NCI-H460 (cell line): ENCODE measurements around the gene TEX261. TPM values are rescaled to one million over a fixed set of nuclear protein-coding genes. Genes with fewer than 3 reads are reported as not detected.

Experiments
- DNase-seq: peaks from one replicate; pipeline ENCODE4 v3.0.0-alpha.2; 2016; ENCODE audit warnings: low read depth; ENCODE audit errors: extremely low read depth
- total RNA-seq: library from RNA; depleted of rRNA; stranded (reverse); fragments of >200 nt; shearing (Covaris generic); gene quantifications from 2 replicates; pipeline ENCODE4 v1.2.3, GENCODE V29; 2014

TEX261 gene
- total RNA-seq, 1 experiment from 2014 or later = 27.6 TPM

DNA sequence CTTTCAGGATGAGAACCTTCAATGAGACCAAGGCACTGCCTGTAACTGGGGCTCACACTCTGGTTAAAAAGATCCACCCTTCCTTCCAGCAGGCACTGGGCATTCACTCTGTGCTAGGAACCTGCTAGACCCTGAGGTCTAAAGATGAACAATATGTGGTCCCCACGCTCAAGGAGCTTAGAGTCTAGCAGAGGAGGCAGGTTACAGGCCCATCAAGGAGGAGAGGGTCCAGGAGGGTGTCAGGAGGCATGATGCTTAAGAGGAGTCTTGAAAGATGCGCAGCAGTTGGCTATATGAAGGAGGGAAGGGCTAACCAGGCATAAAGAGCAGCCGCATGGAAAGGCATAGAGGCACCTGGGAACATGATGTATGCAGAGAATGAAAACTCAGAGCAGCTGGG is 11.7 kb downstream of the TEX261 start:
- no peak for DNase-seq

DNA sequence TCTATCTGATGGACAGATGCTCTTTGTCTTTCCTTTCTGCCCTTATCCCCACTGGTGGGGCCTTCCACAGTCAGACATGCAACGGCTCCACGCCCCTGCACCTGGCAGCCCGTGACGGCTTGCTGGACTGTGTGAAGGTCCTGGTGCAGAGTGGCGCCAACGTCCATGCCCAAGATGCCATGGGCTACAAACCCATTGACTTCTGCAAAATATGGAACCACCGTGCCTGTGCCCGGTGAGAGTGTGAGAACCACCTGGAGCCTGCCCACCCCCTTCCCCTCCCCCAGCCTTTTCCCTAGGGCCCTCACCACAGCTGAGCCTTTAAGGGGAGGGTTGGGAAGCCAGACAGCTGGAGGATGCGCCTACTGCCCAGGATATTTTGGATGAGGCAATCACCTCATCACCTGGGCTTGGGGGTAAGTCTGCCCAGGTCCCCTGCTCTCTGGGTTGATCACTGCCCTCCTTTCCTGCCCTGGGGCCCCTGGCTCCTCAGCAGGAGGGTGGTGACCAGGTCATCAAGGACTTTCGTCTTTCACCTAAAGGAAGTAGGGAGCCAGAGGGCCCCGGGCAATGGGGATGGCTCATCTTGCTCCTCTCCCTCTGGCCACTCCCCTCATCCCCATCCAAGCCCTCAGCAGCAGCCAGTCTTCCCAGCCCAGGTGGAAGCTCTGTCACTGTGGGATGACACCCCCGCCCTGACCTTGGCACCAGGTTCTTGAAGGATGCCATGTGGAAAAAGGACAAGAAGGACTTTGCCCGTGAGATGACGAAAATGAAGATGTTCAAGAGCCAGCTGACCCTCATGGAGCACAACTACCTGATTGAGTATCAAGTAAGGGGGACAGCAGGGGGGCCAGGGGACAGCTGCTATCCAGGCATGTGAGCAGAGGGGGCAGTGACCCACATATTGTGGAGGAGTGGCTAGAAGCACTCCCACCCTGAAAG is 12.5 kb downstream of the TEX261 start:
- DNase-seq = no peak

DNA sequence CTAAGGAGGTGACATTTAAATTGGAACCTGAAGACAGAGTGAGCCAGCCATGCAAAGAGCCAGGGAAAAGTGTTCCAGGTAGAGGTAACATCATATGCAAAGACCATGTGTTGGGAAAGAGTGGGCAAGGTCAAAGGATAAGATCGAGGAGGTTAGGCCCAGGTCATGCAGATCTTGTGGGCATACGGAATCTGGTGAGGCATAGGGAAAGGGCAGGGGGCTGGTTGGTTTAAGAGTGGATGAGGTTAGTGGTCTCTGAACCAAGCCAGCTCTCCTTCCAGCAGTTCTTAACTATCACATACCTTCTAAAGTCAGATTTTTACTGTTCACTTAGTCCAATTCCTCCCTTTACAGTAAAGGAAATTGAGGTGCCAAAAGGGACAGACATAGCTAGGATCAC is 13.3 kb downstream of the TEX261 start:
- no peak for DNase-seq

DNA sequence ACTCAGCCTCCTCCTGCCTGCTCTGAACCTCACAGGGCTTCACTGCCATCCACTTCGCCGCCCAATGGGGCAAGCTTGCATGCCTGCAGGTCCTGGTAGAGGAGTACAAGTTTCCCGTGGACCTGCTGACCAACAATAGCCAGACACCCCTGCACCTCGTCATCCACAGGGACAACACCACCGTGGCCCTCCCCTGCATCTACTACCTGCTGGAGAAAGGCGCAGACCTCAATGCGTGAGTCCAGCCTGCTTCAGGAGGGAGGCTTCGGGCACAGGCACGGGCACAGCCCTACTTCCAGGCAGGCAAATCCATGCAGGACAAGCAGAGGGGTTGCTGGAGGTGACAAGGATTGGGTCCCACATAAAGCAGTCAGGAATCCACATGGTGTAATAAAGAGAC is 15.0 kb downstream of the TEX261 start:
- no peak for DNase-seq

DNA sequence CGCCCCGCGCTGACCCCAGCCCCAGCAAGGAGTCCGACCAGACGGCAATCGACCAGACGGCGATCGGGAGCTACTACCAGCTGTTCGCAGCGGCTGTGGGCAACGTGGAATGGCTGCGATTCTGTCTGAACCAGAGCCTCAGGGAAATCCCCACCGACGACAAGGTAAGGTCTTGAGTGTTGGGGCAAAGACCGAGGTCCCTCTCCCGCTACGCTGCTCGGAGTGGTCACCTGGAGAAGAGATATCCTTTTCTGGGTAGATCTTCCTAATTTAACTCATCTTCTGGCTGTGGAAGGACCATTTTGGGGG is 15.5 kb downstream of the TEX261 start:
- DNase-seq = no peak

DNA sequence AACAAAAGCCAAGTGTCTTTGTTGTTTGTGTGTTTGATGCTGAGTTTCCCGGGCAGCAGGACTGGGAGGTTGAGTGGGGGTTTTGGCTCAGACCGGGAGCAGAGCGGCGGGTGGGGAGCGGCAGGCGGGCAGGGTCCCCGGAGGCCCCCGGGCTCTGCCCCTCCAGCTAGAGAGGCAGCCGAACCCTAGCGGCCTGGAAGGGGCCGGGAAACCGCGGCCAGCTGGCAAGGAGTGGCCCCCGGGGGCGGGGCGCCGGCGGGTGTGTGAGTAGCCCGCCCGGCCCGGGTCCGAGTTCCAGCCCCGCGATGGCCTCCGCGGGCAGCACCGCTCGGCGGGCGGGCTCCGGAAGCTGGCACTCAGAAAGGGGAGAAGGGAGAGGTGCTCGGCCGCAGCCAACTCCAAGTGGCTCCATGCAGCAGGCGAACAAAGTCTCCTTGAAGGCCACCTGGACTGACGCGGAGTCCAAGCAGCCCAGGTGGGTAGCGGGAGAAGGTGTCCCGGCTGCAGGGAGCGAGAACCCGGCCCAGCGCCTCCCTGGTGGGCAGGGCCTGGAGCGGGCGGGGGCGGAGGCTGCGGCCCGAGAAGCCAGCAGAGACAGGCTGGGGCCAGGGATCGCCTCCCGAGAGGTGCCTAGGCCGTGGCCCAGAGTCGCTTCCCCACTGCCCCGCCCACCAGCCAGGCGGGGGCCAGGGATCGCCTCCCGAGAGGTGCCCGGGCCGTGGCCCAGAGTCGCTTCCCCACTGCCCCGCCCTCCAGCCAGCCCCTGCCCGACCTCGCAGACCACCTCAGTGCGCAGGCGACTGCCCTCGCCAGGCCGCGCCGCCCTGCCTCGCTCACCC is 16.1 kb downstream of the TEX261 start, which contains the start of gene ANKRD53:
Gene ANKRD53, plus strand, starts transcription at position 290 of the 839 bp plus-strand sequence. Its CDS starts 16 bp downstream, at position 306.
- no peak for DNase-seq

DNA sequence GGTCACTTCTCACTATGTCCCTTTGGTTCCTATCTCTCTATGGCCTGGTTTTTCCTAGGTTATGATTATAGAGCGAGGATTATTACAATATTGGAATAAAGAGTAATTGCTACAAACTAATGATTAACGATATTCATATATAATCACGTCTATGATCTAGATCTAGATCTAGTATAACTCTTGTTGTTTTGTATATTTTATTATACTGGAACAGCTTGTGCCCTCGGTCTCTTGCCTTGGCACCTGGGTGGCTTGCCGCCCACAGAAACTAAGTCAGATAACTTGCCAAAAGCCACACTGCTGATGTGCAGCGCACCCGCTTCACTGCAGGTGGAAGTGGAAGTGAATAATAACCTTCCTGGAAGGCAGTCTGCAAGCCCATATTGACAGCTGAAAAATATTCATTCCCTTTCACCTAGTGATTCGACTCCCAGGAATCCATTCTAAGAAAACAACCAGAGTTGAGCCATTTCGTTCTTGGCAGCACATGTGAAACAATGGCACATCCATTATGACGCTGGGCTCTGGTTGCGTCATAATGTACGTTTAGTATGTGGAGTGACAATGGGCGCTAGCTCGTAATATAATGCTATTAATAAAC is 17.0 kb downstream of the TEX261 start:
- DNase-seq = no peak

DNA sequence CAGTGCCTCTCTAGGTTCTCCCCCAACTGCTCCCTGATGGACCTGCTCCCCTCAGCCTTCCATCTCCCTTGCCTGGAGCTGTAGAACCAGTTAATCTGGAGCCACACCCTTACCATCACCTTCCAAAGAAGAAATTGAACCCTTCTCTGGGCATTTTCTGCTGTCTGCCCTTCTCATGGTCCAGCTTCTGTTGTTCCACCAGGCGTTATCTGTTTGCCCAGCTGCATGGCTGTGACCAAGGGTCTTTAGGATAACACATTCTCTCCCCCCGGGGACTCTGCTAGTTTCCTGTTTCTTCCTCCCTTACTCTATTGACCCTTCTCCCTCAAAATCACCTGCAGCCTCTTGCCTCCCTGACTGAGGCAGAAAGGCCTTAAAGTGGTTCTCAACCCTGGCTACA is 19.4 kb downstream of the TEX261 start:
- DNase-seq = no peak

DNA sequence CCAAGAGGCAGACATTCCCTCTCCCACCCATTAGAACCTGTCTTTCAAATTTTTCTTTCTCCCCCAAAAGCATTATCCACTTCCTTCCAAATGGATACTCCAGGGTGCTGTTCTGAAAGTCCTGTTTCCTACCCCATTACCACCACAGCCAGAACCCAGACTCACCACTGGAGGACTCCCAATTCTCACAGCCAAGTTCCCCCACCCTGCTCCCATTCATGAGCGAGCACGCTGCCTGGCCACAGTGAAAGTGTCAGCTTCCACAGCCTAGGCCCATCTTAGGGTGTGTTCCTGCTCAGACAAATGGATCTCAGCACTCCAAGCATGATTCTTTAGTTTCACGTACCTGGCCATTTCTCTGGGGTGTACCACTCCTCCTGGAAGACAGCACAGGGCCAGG is 20.1 kb downstream of the TEX261 start:
- no peak for DNase-seq

DNA sequence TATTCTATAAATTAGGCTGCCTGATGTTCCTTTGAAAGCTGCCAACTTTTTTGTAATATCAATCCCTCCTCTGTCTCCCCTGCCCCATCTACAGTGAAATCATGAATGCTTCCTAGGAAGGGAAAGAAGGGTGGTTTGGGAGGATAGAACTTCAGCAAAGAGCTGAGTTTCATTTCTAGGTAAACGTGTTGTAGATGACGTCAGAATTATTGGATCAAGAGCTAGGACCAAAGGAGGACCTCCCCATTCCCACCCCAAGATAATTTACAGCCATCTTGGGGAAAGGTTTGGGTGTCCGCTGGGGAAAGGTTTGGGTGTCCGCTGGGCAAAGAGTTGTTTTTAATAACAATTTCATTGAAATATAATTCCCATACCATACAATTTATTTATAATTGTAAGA is 27.5 kb downstream of the TEX261 start:
- DNase-seq = no peak

DNA sequence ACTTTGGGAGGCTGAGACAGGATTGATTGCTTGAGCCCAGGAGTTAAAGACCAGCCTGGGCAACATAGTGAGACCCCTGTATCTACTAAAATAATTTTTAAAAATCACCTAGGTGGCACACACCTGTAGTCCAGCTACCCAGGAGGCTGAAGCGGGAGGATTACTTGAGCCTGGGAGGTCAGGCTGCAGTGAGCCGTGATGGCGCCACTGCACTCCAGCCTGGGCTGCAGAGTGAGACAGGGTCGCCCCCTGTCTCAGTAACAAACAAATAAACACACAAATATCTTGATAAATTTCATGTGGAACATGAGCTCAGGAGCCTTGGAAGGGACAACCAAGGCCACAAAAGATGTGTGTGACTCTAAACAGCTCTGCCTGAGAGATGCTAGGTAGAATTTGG is 28.0 kb downstream of the TEX261 start:
- DNase-seq = no peak

DNA sequence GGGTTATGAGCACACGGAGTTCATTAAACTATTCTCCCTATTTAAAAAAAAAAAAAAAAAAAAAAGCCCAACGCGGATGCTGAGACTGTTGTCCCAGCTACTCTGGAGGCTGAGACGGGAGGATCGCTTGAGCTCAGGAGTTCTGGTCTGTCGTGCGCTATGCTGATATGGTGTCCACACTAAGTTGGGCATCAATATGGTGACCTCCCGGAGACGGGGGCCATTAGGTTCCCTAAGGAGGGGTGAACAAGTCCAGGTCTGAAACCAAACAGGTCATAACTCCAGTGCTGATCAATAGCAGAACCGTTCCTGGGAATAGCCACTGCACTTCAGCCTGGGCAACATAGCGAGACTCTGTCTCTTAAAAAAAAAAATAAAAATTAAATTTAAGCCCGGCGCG is 29.2 kb downstream of the TEX261 start:
- no peak for DNase-seq

DNA sequence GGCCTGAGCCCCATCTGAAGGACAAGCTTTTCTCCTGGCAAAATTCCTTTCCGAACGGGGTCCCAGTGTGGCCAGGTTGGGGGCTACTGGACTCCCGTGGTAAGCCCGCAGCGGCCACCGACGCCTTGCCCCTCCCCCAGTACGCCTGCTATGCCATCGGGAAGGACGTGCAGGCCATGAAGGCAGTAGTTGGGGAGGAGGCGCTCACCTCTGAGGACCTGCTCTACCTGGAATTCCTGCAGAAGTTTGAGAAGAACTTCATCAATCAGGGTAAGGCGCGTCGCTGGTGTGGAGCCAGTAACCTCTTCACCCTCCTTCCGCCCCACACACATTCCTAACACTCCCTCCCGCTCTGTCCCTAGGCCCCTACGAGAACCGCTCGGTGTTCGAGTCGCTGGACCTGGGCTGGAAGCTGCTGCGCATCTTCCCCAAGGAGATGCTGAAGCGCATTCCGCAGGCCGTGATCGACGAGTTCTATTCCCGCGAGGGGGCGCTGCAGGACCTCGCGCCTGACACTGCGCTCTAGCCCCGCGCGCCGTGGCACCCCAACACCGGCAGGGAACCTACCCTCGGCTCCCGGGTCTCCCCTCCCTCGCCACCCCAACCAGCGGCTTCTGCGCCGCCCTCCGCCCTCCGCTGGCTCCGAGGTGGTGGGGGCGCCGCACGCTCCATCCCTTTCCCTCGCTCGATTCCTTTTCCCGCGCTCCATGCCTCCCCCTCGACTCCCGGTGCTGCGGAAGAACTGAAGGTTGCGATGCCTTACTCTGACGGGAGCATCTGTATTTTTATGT is 29.9 kb downstream of the TEX261 start:
- peak; percentile 54 for DNase-seq

DNA sequence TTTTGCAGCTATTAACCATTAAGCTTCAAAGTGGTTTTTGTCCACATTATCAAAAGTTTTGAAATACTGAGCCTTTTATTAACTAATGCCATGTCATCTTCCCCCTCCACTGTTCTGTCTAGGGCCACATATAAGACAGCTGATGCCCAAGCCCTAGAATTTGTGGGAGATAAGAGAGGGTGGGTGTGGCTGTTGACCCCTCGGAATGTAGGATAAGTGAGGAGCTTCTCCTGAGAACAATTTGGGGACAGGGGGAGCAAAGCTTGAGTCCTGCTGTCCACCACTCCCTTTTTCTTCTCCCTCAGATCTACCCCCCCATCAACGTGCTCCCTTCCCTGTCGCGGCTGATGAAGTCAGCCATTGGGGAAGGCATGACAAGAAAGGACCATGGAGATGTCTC is 30.5 kb downstream of the TEX261 start:
- DNase-seq = no peak

DNA sequence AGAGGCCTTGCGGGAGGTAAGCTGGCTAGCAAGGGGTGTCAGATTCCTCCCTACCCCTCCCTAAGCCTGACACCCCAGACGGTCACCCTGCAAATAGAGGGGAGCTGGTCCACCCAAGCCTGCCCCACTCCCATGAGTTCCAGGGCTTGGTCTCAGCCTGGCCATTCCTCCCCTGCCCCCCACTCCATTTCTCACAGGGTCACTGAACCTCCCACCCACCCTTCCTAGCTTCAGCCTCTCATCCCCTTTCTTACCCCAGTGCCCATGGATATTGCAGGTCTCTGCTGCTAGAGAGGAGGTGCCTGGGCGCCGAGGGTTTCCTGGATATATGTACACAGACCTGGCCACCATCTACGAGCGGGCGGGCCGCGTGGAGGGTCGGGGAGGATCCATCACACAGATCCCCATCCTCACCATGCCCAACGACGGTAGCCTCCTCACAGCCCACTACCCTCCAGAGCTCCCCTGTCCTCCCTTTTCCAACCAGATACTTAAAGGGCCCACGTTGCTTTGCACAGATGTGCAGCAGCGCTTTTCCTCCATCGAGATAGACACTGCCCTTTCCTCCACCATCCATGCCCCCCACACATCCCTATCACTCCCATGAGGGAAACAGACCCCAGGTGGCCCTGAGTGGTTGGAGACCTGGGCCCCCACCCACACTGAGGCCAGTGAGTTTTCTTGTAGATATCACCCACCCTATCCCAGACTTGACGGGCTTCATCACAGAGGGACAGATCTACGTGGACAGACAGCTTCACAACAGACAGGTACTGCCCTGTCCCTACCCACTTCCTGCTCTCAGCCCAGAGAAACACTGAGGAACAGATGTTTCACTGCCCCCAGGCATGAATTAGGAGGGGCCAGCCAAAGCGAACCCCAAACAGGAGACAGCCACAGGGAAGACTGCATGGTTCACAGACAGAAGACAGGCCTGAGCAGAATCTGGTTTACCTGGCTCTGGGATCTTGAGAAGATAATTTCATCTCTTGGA is 31.5 kb downstream of the TEX261 start:
- no peak for DNase-seq

DNA sequence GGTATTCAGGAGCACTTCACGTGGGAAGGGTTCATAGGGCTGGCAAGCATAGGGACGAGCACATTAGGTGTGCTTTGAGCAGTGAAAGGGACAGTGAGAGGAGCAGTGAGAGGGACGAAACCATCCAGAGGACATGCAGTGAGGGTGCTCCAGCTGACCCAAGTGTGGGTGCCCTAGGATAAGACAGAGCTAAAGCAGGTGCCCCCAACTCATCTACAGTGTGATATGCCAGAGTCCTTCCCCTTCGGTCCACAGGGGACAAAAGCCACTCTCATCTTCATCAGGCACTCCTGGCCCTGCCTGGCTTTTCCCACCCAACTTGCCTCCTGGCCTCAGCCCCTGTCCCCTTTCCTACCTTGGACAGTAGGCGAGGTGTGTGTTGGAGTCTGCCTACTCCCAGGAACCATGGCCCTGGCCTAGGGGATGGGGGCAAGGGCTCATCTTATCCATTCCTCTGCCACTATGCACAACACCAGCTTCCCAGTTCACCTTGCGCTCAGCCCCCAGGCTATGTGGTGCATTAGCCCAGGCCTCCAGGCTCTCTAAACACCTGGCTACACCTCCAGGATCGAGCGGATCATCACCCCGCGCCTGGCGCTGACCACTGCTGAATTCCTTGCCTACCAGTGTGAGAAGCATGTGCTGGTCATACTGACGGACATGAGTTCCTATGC is 32.3 kb downstream of the TEX261 start:
- no peak for DNase-seq

DNA sequence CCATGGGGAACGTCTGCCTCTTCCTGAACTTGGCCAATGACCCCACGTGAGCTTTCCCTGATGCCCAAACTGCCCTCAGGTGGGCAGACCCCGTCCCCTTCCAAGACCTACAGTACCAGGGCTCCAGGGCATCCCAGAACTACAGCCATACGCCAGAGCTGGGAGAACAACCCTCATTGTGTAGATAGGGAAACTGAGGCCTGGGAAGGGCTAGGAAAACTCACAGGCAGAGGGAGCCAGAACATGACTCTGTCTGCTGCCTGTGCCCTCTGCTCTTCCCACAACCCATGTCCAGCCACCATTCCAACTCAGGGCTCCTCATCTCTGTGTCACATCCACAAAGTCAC is 33.1 kb downstream of the TEX261 start:
- no peak for DNase-seq

DNA sequence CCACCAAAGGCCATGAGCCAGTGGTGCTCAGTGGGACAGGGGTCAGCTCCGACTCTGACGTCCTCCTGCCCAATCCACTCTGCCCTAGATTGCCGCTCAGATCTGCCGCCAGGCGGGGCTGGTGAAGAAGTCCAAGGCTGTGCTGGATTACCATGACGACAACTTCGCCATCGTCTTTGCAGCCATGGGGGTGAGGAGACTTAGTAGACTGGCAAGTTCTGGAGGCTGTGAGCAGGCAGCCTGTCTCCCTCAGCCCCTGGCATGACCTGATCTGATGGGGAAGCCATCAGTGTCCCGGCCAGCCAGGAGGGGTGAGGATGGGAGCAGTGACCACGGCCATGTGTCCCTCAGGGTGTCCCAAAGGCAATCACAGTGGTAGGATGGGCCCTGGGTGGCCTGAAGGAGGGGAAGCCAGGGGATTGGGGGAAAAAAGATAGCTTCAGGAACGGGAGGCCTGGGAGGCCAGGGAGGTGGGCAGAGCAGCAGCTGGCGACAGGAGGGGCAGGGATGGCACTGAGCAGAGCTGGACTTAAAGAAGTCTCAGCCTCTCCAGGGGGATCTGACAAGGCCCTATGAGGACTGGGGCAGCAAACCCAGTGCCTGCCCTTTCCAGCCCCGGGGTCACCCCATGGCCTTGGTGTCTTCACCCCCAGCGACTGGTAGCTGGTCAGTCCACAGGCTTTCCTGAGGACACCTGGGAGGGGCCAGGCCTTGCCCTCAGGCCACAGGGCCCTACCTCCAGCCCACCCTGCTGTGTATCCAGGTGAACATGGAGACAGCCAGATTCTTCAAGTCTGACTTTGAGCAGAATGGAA is 33.6 kb downstream of the TEX261 start:
- DNase-seq = no peak
